ENCODE results near the gene MBIP. TPM values are rescaled to one million over a fixed set of nuclear protein-coding genes. Genes with fewer than 3 reads are reported as not detected.

The MBIP gene
- total RNA-seq, 1 experiment from 2014 or later, result 9.8 TPM

- H3K36me3 ChIP-seq (ENCODE audit: control insufficient read depth, insufficient read depth, low read length), result peaks cover 7% of the 10 kb centered on the region; the same call in 1 of the 2 replicates
- ChIA-PET POLR2A (no interaction called here), CTCF (no interaction called here)
- H3K27me3 ChIP-seq (ENCODE audit: control insufficient read depth, insufficient read depth, low read length), result no peaks in the 10 kb centered on the region
- BruUV-seq (replicated peaks), result no TSS peak
- H3K9me3 ChIP-seq (ENCODE audit: control insufficient read depth, insufficient read depth, low read depth, low read length), result no peaks in the 10 kb centered on the region
- in situ Hi-C loops (cut with HindIII; ENCODE audit: low pct_unique_long_range_greater_than_20kb, low sequenced_read_pairs) (no loop called here), intact Hi-C loops (cut with micrococcal nuclease; ENCODE audit: unreplicated experiment) (no loop called here)
- DNase-seq (ENCODE audit: low read depth, low spot score) (no peak), ATAC-seq (no peak)
- TF ChIP-seq CTCF (IDR thresholded peaks at IDR 0.05) (no peak), TCF7L2 (IDR thresholded peaks at IDR 0.05; ENCODE audit: low read depth, low read length) (no peak), POLR2AphosphoS5 (IDR thresholded peaks at IDR 0.05; ENCODE audit: low read depth, low read length) (no peak), REST (IDR thresholded peaks at IDR 0.05; ENCODE audit: insufficient read depth in 1 of 2, low read depth in 2 of 2, low read length in 1 of 2) (no peak), SIN3A (IDR thresholded peaks at IDR 0.05; ENCODE audit: borderline replicate concordance, insufficient read depth, low read depth, low read length) (no peak)
- no peak overlapping the region for H3K27ac ChIP-seq (ENCODE audit: low read length)
- H3K4me1 ChIP-seq (ENCODE audit: control insufficient read depth, insufficient read depth, low read length), result no peaks in the 10 kb centered on the region
- H3K4me3 ChIP-seq (ENCODE audit: low read depth in 2 of 2, low read length in 2 of 2), result no peak overlapping the region
Measured at GRCh38 chr14:36300337-36300736, 20.1 kb downstream of the MBIP start.

GRCh38 chr14:36295642-36296627, 24.5 kb downstream of the MBIP start:
- DNase-seq (ENCODE audit: low read depth, low spot score) (no peak), ATAC-seq (no peak)
- no peaks in the 10 kb centered on the region for H3K9me3 ChIP-seq (ENCODE audit: control insufficient read depth, insufficient read depth, low read depth, low read length)
- H3K27ac ChIP-seq (ENCODE audit: low read length), result no peak overlapping the region
- ChIA-PET CTCF (no interaction called here), POLR2A (no interaction called here)
- no peaks in the 10 kb centered on the region for H3K4me1 ChIP-seq (ENCODE audit: control insufficient read depth, insufficient read depth, low read length)
- intact Hi-C loops (cut with micrococcal nuclease; ENCODE audit: unreplicated experiment) (no loop called here), in situ Hi-C loops (cut with HindIII; ENCODE audit: low pct_unique_long_range_greater_than_20kb, low sequenced_read_pairs) (no loop called here)
- no TSS peak for BruUV-seq (replicated peaks)
- TF ChIP-seq CTCF (IDR thresholded peaks at IDR 0.05) (no peak), TCF7L2 (IDR thresholded peaks at IDR 0.05; ENCODE audit: low read depth, low read length) (no peak), SIN3A (IDR thresholded peaks at IDR 0.05; ENCODE audit: borderline replicate concordance, insufficient read depth, low read depth, low read length) (no peak), POLR2AphosphoS5 (IDR thresholded peaks at IDR 0.05; ENCODE audit: low read depth, low read length) (no peak), REST (IDR thresholded peaks at IDR 0.05; ENCODE audit: insufficient read depth in 1 of 2, low read depth in 2 of 2, low read length in 1 of 2) (no peak)
- peaks cover 7% of the 10 kb centered on the region; the same call in 1 of the 2 replicates for H3K36me3 ChIP-seq (ENCODE audit: control insufficient read depth, insufficient read depth, low read length)
- no peaks in the 10 kb centered on the region for H3K27me3 ChIP-seq (ENCODE audit: control insufficient read depth, insufficient read depth, low read length)
- no peak overlapping the region for H3K4me3 ChIP-seq (ENCODE audit: low read depth in 2 of 2, low read length in 2 of 2)
